SW 1271 (cell line): ENCODE results near the gene BCL2L11.
"Not testable (repeated sequence)": the region's sequence is repeated elsewhere in the genome, so short reads cannot be mapped to it uniquely, and the experiment has no call there.

ENCODE experiments used
- DNase-seq, 2 experiments: peaks; one replicate each; lab custom pipeline; 2025; lab: John Stamatoyannopoulos, UW

The BCL2L11 gene

DNA sequence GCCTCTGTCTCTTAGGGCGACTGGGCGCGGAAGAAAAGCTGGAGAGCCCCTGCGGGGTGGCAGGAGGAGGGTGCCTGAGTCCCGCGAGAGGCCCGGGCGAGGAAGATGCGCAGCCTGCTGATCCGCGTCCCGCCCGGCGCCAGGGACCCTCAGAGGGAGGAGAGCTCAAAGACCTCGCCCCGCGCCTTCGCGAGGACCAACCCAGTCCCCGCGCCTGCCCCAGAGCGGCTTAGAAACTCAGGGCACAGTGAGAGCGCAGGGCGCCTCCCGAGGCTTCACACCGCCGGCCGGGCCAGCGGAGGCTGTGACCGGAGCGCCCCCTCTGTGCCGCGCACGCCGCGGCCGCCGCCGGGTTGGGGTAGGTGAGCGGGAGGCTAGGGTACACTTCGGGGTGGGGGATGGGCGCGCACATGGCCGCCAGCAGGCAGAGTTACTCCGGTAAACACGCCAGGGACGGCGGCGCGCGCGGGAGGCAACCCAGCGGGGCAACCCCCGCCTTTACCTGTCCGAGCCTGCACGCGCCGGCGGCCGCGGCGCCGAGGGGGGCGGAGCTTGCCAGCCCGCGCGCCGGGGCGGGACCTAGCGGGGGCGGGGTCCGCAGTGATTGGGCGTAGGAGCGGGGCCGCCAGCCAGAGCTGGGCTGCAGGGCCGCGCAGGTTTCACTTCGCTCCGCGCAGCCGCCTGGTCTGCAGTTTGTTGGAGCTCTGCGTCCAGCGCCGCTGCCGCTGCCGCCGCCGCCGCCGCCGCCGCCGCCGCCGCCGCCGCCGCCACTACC is at the start of gene BCL2L11:
Gene BCL2L11, plus strand, starts transcription at position 662 of the 775 bp plus-strand sequence. CDS start 2,832 bp downstream, outside the sequence.
- DNase-seq: peak; percentile 87 to 89

- peak in 1 of 2 experiments; percentile 25 for DNase-seq
Observed at GRCh38 chr2:111071600-111072171, 49.0 kb upstream of the BCL2L11 start.

DNA sequence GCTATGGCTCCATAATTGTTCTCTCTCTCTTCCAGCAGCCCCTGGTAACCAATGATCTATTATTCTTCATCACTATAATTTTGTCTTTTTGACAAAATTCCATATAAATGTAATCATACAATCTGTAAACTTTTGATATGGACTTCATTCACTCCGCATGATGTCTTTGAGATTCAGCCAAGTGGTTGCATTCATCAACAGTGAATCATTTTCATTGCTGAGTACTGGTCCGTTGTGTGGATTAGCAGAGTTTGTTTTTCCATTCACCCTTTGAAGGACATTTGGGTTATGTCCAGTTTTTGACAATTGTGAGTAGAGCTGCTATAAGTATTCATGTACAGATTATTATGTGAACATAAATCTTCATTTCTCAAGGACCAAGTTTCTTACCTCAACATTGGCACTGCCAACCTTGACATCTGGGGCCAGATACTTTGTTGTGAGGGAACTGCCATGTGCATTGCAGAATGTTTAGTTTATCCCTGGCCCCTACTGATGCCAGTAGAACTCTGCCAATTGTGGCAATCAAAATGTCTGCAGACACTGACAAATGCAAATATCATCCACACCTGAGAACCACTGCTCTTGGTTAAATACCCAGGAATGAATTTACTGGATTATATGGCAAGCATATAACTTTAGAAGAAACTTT is 48.4 kb upstream of the BCL2L11 start:
- DNase-seq: peak in 1 of 2 experiments; percentile 25

- DNase-seq: not testable (repeated sequence)
Observed at GRCh38 chr2:111082659-111083058, 38.1 kb upstream of the BCL2L11 start.

DNA sequence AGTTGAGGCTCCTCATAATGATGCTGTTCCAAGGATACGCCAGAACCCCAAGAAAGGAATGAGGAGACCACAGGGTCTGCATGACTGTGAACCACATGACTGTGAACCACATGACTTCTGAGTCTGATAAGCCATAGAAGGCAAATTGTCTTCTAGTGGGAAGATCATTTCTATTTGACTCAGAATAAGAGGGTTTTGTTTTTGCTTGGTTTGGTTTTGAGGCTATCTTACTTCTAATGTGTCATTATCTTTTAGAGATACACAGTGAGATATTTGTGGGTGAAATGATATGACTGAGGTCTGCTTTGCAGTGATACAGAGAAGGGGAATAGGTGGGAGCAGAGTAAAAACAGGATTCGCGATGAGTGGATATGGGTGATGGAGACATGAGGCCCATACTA is 28.9 kb upstream of the BCL2L11 start:
- no peak for DNase-seq

GRCh38 chr2:111094691-111095090 is 26.0 kb upstream of the BCL2L11 start:
- no peak for DNase-seq

GRCh38 chr2:111095434-111095833 is 25.3 kb upstream of the BCL2L11 start:
- DNase-seq: no peak

DNA sequence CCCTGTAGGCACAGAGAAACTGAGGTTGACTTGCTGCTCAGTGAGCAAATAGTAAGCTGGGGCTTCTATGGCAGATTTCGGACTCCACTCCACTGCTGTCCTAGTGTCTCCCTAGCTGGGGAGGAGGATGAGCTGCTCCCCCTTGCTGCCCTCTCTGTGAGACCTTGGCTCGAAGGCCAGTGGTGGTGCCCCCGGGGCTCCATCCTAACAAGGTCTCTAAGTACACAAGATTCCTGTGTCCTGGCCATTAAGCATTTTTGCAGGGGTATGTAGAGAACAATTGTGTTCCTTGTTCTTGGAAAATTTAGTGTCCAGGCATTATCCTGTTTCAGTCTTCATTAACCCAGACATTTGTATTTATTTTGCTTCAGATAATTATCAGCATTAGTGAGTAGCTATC is 21.3 kb upstream of the BCL2L11 start:
- DNase-seq: no peak

- no peak for DNase-seq
Observed at GRCh38 chr2:111100087-111100764, 20.5 kb upstream of the BCL2L11 start.

- no peak for DNase-seq
Observed at GRCh38 chr2:111100765-111101162, 19.9 kb upstream of the BCL2L11 start.

GRCh38 chr2:111101592-111101991 is 19.1 kb upstream of the BCL2L11 start:
- DNase-seq: no peak

GRCh38 chr2:111102216-111102615 is 18.5 kb upstream of the BCL2L11 start:
- DNase-seq: no peak

DNA sequence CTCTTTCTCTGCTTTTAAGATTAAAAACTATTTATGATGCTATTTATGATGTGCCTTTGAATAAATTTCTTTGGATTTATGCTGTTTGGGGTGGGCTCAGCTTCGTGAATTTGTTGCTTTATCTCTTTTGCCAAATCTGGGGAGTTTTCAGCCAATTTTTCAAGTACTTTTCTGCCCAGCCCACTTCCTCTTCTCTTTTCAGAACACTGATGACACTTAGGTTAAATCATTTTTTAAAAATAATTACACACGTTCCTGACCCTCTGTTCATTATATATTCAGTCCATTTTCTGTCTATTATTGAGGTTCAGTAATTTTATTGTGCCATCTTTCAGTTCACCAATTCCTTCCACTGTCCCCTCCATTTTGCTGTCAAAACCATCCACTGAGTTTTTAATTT is 14.8 kb upstream of the BCL2L11 start:
- no peak for DNase-seq

- DNase-seq: no peak
Observed at GRCh38 chr2:111106706-111107105, 14.0 kb upstream of the BCL2L11 start.

- no peak for DNase-seq
Observed at GRCh38 chr2:111108745-111109271, 11.9 kb upstream of the BCL2L11 start.

DNA sequence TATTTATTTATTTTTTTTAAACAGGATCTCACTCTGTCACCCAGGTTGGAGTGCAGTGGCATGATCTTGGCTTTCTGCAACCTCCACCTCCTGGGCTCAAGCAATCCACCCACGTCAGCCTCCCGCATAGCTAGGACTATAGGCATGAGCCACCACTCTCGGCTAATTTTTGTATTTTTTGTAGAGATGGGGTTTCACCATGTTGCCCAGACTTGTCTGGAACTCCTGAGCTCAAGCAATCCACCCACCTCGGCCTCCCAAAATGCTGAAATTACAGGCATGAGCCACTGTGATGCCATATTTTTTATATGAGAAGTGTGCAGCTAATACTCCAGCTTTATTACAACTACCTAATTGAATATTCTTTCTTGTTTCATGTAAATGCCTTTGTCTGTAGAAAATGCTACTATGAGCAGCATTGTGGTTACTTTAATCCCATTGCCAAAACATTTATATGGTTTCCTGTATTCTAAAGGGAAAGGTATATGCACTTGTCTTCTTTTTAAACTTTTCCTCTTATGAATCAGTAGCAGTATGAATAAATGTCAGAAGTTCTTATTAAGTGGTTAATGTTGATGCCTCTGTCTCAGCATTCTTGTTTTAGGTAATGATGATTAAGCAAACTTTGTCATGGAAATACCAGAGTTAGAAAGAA is 9.5 kb upstream of the BCL2L11 start:
- DNase-seq: no peak

- no peak for DNase-seq
Observed at GRCh38 chr2:111113838-111114237, 6.9 kb upstream of the BCL2L11 start.

DNA sequence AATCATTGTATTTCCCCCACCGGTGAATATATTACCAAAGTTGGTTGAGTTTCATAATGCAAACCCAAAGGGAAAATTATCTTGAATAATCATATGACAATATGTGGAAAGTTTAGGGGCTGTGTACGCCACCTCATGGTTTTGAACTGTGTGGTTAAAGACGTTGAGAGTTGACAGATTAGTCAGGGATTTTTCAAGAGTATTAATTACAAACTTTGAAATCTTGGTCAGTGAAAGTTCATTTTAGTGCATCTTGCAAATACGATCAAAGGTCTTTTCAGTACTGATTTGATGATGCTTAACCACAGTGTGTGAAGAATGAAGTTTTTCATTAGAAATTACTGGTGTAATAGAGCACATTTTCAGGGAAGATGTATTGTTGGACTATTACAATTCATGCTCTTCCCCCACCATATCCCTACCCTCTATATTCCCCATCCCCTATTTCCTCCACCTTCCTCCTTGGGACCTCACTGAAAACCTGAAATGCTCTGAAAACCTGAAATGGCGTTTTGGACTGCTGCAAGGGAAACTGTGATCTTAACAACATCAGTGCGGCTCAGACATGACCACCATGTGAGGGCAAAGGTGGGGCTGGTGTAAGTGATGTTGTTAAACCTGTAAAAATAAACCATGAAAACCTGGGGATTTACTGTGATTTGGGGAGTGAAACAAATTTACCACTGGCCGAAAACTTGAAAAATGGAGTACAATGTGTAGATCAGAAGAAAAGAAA is 4.5 kb upstream of the BCL2L11 start:
- no peak for DNase-seq

DNA sequence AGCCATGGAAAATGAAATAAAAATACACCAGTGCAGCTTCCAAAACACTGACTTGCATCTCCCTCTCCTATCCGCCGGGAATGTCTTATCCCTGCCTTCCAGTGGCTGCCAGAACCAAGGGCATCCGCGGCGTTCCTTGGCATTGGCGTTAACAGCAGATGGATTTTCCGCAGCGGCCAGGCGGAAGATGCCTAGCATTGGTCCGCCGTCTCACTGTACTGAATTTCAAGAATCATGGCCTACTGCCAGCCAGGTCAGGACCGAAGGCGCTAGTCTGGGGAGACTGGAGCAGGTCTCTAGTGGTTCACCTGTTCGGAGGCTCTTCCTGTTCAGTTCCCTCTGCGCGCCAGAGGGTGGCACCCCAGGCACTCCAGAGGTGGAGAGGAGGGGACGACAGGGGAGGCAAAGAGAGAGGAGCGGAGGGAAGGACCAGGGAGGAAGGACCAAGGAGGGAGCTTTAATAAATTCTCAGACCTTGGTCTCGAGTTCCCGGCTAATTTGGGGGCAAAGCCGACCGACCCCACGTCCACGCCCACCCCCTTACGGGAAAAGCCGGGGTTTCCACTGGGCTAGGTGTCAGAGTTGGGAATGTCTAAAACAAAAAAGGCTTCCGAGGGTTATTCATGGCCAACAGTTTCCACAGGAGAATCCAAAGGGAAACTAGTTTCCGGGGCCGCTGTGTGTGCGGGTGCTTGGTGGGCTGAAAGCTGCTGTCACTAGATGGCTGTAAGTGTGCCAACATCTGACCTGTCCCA is 3.7 kb upstream of the BCL2L11 start:
- DNase-seq: peak; percentile 44 to 53
